Skeletal muscle tissue (tissue), 4 donors: ENCODE measurements around the gene ELOA. TPM values are rescaled to one million over a fixed set of nuclear protein-coding genes. Genes with fewer than 3 reads are reported as not detected.
"Not testable (repeated sequence)": the region's sequence is repeated elsewhere in the genome, so short reads cannot be mapped to it uniquely, and the experiment has no call there.

Experiments
- H3K27ac ChIP-seq: one replicate; pipeline ENCODE4 v1.7.0; 2013; ENCODE audit warnings: mild to moderate bottlenecking, low read depth, low read length, inconsistent platforms
- H3K27me3 ChIP-seq, 3 donors: one replicate each; pipeline ENCODE4 v1.7.0; 2013; ENCODE audit warnings: low read length in 3 of 3; ENCODE audit not compliant: control insufficient read depth in 3 of 3, insufficient read depth in 3 of 3
- H3K36me3 ChIP-seq, 3 donors: one replicate each; pipeline ENCODE4 v1.7.0; 2013; ENCODE audit warnings: low read length in 3 of 3; ENCODE audit not compliant: control insufficient read depth in 3 of 3, insufficient read depth in 3 of 3
- H3K4me1 ChIP-seq, 3 donors: one replicate each; pipeline ENCODE4 v1.7.0; 2013; ENCODE audit warnings: low read length in 3 of 3, mild to moderate bottlenecking in 3 of 3; ENCODE audit not compliant: control insufficient read depth in 3 of 3, insufficient read depth in 3 of 3
- H3K4me3 ChIP-seq, 3 donors: one replicate each; pipeline ENCODE4 v1.7.0; 2013; ENCODE audit warnings: low read length in 3 of 3
- H3K9ac ChIP-seq, 3 donors: one replicate each; pipeline ENCODE4 v1.7.0; 2013; ENCODE audit warnings: low read length in 3 of 3, mild to moderate bottlenecking in 3 of 3, moderate library complexity in 2 of 3, low read depth in 1 of 3
- H3K9me3 ChIP-seq, 3 donors: one replicate each; pipeline ENCODE4 v1.7.0; 2013; ENCODE audit warnings: low read length in 3 of 3; ENCODE audit not compliant: control insufficient read depth in 3 of 3
- total RNA-seq: library from RNA; depleted of rRNA; stranded (reverse); fragments of >200 nt; gene quantifications from one replicate; pipeline ENCODE4 v1.2.3, GENCODE V29; 2014
- donor health status: Osteomylitis.

The ELOA gene
- total RNA-seq, 1 donor from 2014 or later, result 14.1 TPM

- H3K9me3 ChIP-seq, H3K27ac ChIP-seq, H3K27me3 ChIP-seq, H3K4me1 ChIP-seq, H3K4me3 ChIP-seq, H3K36me3 ChIP-seq, H3K9ac ChIP-seq: not testable (repeated sequence)
Observed at GRCh38 chr1:23733281-23733680, 10.0 kb upstream of the ELOA start.

DNA sequence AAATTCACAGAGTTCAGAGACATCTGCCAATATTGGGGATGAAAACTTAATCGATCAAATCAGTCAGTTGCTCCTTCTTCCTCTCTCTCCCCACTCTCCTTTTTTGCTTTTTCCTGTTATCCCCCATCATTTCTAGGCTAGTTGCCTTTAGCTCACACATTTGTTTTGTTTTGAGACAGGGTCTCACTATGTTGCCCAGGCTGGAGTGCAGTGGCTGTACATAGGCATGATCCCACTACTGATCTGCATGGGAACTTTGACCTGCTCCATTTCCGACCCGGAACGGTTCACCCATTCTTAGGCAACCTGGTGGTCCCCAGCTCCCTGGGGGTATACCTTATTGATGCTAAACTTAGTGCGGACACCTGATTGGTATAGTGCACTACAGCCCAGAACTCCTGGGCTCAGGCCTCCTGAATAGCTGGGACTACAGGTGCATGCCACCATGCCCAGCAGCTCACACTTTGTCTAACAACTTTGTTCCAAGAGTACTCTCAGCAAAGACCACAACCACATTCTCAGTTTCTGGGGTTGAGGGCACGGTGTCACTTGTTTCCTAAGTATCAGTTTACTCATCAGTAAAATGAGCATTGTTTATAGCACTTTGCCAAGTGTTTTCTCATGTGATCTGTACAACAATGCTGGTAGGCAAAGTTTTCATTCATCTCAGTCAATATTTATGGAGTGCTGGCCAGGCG is 6.7 kb upstream of the ELOA start:
- Histone ChIP-seq H3K4me3 (no peak overlapping the region), H3K4me1 (no peaks in the 10 kb centered on the region), H3K9me3 (no peaks in the 10 kb centered on the region), H3K27ac (no peak overlapping the region), H3K36me3 (no peaks in the 10 kb centered on the region), H3K27me3 (no peaks in the 10 kb centered on the region), H3K9ac (no peak overlapping the region)

DNA sequence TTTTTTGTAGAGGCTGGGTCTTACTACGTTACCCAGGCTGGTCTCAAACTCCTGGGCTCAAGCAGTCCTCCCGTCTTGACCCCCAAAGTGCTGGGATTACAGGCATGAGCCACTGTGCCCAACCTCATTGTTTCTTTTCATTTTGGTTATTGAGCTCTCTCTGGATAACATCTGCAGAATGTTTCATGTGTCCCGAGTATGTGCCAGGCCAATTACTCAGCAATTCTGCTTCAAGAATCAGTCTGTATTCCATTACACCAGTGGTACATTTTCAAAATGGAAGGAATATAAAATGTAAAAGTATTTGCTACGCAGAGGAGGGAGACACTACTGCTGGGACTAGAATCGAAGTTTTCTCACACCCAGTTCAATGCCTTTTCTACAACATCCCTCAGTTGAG is 1.7 kb upstream of the ELOA start:
- no peaks in the 10 kb centered on the region for H3K36me3 ChIP-seq
- H3K27me3 ChIP-seq, result no peaks in the 10 kb centered on the region
- H3K27ac ChIP-seq, result no peak overlapping the region
- H3K9ac ChIP-seq, result no peak overlapping the region
- no peaks in the 10 kb centered on the region for H3K9me3 ChIP-seq
- H3K4me3 ChIP-seq, result no peak overlapping the region
- peaks cover 11 to 21% (median 19%) of the 10 kb centered on the region in 3 donors for H3K4me1 ChIP-seq

DNA sequence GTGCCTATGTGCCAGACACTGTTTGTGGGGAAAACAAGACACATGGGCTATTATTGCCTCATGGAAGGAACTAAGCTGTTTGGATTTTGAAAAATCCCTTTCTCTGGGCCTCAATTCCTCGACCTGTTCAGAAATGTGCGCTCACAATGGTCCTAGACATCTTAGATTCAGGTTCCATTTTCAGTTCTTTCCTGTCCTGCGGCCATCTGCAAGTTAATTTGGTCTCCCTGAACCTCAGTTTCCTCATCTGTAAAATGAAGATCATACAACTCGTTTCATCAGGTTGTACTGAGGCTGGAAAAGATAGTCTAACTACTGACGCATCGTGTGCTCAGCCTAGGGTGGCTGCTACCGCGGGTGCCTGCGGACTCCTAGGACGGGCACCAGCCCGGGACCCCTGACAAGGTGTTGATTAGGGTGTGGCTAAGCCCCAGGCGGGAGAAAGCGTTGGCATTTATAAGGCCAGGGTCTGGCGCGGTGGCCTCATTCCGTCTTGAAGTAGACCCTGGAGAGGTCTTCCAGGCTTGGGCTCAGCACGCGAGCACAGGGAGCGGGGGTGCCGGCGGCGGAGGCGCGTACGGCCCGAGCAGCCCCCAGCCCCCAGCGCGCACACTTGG is 493 bp upstream of the ELOA start:
- peaks cover 11 to 29% (median 19%) of the 10 kb centered on the region in 3 donors for H3K4me1 ChIP-seq
- peak overlapping the region; percentile 85 for H3K27ac ChIP-seq
- peak overlapping the region; percentile 82 to 93 (median 86) for H3K4me3 ChIP-seq
- peak overlapping the region; percentile 81 to 91 (median 89) for H3K9ac ChIP-seq
- H3K36me3 ChIP-seq, result no peaks in the 10 kb centered on the region
- H3K9me3 ChIP-seq, result no peaks in the 10 kb centered on the region
- no peaks in the 10 kb centered on the region for H3K27me3 ChIP-seq

GRCh38 chr1:23745515-23745914 is 2.2 kb downstream of the ELOA start:
- Histone ChIP-seq H3K9me3 (no peaks in the 10 kb centered on the region), H3K27me3 (no peaks in the 10 kb centered on the region), H3K27ac (no peak overlapping the region), H3K36me3 (peaks cover 0 to 9% (median under 1%) of the 10 kb centered on the region in 3 donors), H3K4me1 (peaks cover 11 to 37% (median 26%) of the 10 kb centered on the region in 3 donors), H3K4me3 (no peak overlapping the region), H3K9ac (no peak overlapping the region)

GRCh38 chr1:23748016-23748415 is 4.7 kb downstream of the ELOA start:
- Histone ChIP-seq H3K9ac (no peak overlapping the region), H3K36me3 (peaks cover 23 to 34% (median 25%) of the 10 kb centered on the region in 3 donors), H3K27ac (no peak overlapping the region), H3K27me3 (no peaks in the 10 kb centered on the region), H3K4me3 (no peak overlapping the region), H3K4me1 (peaks cover 11 to 32% (median 21%) of the 10 kb centered on the region in 3 donors), H3K9me3 (no peaks in the 10 kb centered on the region)

GRCh38 chr1:23751050-23751814 is 8.0 kb downstream of the ELOA start:
- H3K9ac ChIP-seq, result no peak overlapping the region

DNA sequence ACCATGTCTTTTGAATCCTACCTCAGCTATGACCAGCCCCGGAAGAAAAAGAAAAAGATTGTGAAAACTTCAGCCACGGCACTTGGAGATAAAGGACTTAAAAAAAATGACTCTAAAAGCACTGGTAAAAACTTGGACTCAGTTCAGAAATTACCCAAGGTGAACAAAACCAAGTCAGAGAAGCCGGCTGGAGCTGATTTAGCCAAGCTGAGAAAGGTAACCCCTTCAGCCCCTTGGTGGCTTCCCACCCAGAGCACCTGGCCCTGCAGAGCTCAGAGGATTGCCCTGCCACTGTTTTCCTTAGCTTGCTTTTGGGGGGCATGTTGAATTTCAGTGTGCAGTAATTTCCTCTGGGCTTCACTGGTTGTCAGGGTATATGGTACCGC is 8.5 kb downstream of the ELOA start:
- Histone ChIP-seq H3K9me3 (no peaks in the 10 kb centered on the region), H3K27me3 (no peaks in the 10 kb centered on the region), H3K36me3 (peaks cover 60 to 72% (median 63%) of the 10 kb centered on the region in 3 donors), H3K4me1 (peaks cover 0 to 18% (median 7%) of the 10 kb centered on the region in 3 donors), H3K27ac (no peak overlapping the region), H3K4me3 (no peak overlapping the region), H3K9ac (no peak overlapping the region)

More at GRCh38 chr1:23751050-23751814, 8.0 kb downstream of the ELOA start:
- H3K27ac ChIP-seq, result no peak overlapping the region
- H3K4me3 ChIP-seq, result no peak overlapping the region
- peaks cover 0 to 16% (median 7%) of the 10 kb centered on the region in 3 donors for H3K4me1 ChIP-seq
- H3K36me3 ChIP-seq, result peaks cover 55 to 66% (median 57%) of the 10 kb centered on the region in 3 donors
- H3K9me3 ChIP-seq, result no peaks in the 10 kb centered on the region
- no peaks in the 10 kb centered on the region for H3K27me3 ChIP-seq

DNA sequence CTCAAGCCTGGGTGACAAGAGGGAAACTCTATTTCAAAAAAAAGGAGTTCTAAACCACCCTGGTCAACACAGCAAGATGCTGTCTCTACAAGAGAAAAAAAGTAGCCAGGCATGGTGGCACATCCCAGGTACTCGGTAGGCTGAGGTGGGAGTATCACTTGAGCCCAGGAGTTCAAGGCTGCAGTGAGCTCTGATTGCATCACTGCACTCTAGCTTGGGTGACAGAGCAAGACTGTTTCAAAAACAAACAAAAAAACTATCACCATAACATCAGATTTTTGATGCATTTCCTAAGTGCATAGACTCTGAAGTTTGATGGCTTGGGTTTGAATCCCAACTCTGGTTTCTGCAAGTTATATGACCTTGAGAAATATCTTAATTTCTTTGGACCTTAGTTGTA is 9.6 kb downstream of the ELOA start:
- Histone ChIP-seq H3K27ac (no peak overlapping the region), H3K9me3 (no peaks in the 10 kb centered on the region), H3K4me3 (no peak overlapping the region), H3K9ac (no peak overlapping the region), H3K4me1 (peaks cover 3 to 10% (median 6%) of the 10 kb centered on the region in 3 donors), H3K27me3 (no peaks in the 10 kb centered on the region), H3K36me3 (peaks cover 66 to 76% (median 68%) of the 10 kb centered on the region in 3 donors)

DNA sequence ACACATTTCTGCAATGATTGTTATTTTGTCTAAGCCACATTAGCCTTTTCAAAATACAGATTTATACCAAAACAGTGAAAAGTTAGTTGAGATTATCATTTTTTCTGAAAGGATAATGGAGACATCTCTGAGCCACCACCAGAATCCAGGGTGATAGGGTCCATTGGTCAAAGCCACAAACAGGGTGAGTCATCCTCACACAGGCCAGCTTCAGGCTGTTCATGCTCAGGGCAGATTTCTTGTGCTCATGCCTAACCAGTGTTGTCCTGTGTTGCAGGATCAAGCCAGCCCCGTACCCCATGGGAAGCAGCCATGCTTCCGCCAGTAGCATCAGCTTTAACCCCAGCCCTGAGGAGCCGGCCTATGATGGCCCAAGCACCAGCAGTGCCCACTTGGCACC is 13.4 kb downstream of the ELOA start:
- Histone ChIP-seq H3K9ac (no peak overlapping the region), H3K36me3 (peaks cover 64 to 77% (median 69%) of the 10 kb centered on the region in 3 donors), H3K4me1 (peaks cover 30 to 35% (median 32%) of the 10 kb centered on the region in 3 donors)

More for the DNA sequence above, 13.4 kb downstream of the ELOA start:
- no peaks in the 10 kb centered on the region for H3K9me3 ChIP-seq
- no peak overlapping the region for H3K27ac ChIP-seq
- no peak overlapping the region for H3K4me3 ChIP-seq
- no peaks in the 10 kb centered on the region for H3K27me3 ChIP-seq
